ENCODE data around the gene AFF3.

AFF3 gene

DNA sequence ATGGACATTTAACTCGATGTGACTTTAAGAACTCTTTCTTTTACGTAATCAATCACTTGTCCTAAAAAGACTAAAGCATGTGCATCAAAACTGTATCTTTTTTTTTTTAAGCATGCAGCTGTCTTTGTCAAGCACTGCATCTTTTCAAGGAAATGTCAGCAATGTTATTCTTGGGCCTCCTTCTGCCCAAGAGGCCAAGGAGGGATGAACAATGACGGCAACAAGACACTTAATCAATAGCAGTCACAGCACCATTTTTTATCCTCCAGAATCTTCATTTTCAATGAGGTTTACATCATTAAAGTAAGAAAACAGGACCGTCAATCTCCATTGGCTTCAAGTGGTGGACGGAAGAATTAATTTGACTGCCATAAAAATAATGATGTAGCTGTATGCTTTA is 253.8 kb downstream of the AFF3 start:
- no peak for DNase-seq (ENCODE audit: low read depth, low spot score)

DNA sequence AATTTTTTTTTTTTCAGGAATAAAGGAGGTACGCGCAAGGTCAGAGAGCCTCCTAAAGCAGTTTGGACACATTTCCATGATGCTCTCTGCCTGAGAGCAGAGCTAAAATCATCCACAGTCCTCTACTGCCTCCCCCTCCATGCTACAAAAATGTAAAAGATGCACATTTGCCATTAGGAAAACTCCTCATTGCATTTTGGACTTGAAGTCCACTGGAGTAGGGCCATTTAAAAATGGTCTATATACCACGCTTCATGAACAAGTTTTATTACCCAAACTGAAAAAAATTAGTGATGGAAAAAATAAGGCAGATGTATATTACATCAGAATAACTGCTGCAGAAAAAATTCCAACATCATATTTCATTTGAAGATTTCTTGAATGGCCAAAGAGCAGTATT is 256.0 kb downstream of the AFF3 start:
- no peak for DNase-seq (ENCODE audit: low read depth, low spot score)

DNA sequence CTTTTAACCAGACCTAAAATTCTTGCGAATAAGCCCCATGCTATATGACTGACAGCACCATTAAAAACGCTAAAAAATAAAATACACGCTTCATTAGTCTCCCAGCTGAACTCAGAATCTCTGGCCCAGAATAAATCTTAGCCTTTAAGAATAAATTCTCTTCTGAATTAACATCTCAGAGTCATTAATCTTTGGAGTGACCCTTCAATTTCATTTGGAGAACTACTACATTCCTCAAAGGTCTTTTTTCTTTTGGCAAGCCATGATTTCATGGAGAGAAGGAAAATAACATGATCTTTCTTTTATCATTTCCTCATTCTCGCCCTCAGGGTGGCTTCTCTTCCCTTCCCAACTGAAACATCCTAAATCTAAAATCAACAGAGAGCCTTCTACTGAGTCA is 259.0 kb downstream of the AFF3 start:
- DNase-seq (ENCODE audit: low read depth, low spot score) = no peak

DNA sequence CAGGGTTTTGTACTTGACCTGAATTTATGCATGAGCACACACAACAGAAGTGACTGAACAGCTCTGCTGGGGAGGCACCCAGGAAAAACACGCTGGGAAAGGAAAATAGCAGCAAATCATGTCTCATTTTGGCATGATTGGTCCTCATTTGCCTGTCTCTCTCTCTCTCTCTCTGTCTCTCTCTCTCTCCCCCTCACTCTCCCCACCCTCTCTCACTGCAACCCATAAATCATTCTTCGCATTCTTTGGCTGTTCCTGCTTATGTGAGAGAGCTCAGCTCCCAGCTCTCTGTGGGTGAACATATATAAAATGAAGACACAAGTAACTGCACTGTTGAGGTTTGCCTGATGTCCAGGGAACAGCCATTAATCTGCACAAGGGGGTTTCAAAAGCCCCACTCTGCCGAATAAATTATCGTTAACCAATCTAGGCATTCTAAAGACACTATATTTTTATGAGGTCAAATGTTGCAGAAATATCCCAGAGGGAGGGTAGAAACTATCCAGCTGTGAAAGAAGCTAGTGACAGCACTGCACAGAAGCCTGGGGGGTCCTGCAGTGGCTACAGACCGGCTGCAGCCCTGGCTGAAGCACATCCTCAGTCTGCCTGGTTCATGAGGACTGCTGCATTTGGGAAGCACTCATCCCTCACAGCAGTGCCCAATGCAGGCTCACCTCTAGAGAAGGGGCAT is 260.3 kb downstream of the AFF3 start:
- no peak for DNase-seq (ENCODE audit: low read depth, low spot score)

DNA sequence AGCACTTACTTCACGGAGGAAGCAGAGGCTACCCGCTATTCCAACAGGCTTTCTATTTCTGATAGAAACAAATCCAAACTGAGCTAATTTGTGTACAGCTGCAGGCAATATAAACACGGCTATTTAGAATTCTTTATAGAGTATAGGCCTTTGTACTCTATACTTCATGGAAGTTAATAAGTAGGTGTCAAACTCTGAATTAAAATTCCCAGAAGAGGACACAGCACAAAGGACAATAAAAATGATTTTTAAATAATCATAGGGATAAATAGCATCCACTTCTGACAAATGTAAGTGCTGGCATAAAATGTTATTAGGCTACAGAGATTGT is 261.5 kb downstream of the AFF3 start:
- no peak for DNase-seq (ENCODE audit: low read depth, low spot score)

DNA sequence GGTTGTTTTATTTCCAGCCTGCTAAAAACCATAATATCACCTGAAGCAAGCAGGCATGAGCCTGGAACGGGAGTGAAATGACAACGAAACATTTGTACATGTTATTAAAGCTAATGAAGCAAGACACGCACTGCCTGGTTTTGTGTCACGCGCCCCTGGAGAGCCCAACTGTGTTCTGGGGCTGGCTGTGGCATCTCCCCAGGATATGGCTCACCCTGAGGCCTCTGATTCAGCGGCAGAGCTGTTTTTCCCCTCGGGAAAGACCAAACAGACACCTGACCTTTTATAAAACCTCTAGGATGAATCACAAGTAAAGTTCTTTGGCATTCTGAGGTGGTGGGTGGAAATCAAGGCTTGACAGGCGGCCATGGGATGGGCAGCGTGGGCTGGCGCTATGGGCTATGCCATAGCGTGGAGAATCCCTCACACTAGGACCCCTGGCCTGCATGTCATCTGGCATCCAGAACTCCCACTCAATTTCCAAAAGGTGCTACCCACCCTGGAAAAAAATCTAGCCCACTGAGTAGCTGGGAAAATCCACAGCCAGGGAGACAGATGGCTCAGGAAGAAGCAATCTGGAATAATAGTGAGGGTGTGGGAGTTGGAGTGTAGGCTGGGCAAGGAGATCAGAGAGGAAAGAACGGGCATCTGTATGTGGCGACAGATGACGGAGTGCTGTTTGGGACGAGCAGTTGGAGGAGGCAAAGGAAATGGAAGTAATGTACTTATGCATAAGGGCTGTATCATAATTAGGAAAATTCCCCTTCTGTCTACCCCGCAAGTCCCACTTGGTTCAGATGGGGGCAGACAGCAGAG is 262.0 kb downstream of the AFF3 start:
- DNase-seq (ENCODE audit: low read depth, low spot score) = no peak

DNA sequence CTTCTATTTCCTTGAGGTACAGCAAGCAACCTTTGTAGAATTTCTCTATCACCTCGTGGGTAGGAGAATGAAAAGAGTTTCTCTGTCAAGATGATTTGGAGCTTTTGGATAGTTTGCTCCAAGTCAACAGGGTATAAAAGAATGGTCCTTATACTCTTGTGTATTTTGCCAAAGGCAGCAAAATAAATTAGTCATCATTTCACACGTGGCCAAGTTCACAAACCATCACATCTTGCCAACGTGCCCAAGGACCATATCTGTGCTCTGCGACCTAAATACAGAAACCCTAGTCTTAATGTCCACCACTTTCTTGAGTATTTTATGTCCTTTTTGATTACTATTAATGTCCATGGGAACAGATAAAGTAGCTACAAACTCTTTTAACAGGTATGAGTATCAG is 262.9 kb downstream of the AFF3 start:
- DNase-seq (ENCODE audit: low read depth, low spot score) = no peak

DNA sequence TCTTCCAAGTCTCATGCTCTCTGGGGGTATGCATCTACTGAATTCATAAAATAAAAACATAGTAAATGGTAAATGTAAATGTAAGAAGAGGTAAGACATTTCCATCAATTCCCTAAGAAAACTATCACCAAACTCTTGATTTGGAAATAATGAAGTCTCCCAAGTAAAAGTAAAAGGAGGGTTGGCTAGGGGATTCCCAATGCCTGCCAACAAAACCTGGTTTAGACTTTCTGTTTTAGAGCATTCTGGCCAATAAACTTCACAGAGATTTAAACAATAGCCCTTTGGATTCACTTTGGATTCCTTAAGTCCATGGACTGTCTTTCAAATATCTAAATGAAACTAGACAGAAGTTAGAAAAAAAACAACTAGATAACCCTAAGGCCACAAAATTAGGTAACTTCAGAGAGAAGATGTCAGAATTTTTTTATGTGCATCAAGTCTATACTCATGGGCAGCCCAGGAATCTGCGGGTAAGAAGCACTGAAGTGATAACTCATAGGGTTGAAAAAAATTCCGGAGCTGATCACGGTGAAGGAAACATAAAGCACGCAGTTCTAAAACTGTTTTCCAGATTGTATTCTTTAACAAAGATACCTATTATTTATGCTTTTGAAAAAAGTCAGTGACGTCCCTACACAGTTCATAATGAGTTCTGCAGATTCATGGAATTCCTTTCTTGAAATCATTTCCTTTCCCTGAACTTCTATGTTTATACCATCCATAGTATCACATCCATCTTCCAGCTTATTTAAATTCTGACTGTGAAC is 263.6 kb downstream of the AFF3 start:
- no peak for DNase-seq (ENCODE audit: low read depth, low spot score)

DNA sequence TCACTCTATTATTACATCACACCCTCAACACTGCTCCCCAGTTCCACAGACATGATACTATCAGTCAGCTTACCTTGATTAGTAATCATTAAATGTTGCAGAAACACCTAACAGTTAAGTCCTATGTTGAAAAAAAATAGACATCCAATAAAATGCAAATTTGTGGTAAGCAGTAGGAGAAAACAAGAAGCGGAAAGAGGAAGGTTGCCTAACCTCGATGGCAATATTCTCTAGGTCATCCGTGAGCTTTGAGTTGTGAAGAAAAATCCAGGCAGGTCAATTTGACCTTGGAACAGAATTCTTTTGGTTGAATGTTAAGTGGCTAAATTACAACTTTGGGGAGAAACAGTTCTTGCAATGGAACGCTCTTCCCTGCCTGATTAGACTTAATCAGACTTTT is 264.4 kb downstream of the AFF3 start:
- DNase-seq (ENCODE audit: low read depth, low spot score) = no peak

DNA sequence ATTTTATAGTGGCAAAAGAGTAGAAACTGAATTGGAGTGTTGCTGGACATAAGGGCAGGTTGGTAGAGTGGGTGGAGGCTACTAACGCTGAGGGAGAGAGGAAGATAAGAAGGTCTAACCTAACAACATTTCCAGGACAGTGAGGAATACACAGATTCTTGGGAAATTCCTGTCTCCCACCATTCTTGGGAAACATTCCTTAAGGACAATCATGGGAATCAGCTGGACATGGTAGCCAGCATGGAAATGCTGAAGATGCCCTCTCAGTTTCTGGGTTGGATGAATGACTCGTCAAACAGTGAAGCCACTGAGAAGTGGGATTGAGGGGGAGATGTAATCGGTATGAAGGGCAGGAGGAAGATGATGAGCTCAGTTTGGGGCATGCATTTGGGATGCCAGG is 265.4 kb downstream of the AFF3 start:
- DNase-seq (ENCODE audit: low read depth, low spot score) = no peak

DNA sequence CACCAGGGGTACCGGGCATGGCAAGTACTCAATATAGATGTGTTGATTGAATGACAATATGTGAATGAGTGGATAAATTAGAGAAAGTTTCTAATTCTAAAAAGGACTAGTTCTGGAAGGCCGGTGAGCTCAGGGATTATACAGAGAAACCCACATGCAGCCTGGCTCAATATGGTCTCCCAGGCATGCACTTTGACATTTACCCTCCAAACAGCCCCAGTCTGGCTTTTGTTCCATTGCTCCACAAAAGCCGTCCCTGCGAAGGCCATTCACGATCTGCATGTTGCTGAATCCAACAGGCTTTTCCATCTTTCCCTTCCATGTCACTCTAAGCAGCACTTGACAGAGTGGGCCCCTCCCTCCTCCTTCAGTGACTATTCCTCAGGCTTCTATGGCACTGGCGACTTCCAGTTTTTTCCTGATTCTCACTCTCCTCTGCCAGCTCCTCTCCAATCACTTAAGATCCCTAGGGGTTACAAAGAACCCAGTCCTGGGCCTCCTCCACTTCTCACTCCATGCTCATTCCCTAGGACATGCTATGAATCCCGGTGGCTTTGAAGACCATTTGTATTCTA is 266.7 kb downstream of the AFF3 start:
- DNase-seq (ENCODE audit: low read depth, low spot score) = no peak

DNA sequence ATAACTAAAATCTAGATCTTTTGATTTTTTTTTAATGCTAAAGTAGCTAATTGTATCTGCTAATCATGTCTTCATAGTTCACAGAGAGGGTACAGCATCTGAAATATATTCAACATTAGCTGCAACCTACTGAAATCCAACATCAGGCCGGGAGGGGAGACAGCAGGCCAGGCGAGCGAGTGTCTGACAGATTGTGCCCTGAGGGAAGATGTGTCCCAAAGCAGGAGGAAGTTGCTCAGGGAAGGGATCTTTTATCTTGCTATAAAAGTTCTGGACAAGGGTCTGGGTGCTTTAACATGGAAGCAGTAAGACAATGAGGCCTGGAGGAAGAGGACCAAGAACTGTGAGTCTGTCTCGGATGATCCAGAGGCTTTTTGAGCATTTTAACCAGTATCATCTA is 274.1 kb downstream of the AFF3 start:
- DNase-seq (ENCODE audit: low read depth, low spot score) = no peak

DNA sequence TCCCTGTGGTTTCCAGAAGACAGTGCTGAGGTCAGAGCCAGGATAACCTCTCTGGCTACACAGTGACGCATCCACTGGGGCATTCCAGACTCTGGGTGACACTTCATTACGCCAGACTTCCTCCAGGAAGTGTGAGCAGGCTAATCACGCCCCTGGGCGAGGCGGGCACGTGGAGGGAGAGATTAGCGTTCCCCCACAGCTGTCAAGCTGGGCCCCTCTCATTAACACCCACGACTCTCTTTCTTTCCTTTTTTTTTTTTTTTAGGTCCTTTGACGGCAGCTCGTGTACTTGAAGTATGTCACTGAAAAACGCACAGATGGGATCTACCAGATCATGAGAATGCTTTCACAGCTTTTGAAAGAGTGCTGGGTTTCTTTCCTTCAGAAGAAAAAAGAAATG is 274.6 kb downstream of the AFF3 start:
- no peak for DNase-seq (ENCODE audit: low read depth, low spot score)

DNA sequence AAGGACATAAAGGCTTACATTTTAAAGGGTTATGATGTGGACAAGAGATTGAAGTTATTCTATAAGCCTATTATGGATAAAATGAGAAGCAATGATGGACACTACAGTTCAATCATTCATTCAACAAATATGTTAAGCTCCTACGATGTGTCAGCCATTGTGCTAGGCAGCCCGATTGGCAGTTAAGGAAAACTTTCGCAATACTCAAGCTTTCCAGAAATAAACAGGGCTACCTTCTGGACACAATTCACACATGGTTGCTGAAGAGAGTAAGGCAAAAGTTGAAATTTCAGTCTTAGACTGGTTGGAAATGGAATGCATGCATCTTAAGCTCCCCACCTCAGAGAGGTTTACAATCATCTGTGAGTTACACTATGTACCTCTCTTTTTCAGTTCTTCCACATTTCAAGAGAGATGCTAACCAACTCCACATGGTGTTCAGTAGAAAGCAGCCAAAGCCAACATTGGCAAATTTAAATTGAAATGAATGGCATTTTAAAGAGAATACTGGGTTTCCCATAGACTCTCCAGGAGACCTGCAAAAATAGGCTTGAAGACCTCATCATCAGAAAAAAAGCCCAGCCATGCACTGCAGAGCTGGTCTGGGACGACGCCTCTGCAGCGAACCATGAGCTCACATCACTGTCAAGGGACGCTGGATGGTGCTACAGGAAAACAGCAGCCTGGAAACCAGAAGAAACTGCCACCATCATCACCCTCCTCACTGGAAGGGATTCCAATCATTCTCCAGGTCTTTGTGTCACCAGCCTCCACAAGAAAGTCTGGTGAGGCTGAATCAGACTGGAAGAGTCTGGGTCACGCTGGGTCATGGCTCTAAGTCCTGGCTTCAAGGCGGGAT is 276.3 kb downstream of the AFF3 start:
- no peak for DNase-seq (ENCODE audit: low read depth, low spot score)

DNA sequence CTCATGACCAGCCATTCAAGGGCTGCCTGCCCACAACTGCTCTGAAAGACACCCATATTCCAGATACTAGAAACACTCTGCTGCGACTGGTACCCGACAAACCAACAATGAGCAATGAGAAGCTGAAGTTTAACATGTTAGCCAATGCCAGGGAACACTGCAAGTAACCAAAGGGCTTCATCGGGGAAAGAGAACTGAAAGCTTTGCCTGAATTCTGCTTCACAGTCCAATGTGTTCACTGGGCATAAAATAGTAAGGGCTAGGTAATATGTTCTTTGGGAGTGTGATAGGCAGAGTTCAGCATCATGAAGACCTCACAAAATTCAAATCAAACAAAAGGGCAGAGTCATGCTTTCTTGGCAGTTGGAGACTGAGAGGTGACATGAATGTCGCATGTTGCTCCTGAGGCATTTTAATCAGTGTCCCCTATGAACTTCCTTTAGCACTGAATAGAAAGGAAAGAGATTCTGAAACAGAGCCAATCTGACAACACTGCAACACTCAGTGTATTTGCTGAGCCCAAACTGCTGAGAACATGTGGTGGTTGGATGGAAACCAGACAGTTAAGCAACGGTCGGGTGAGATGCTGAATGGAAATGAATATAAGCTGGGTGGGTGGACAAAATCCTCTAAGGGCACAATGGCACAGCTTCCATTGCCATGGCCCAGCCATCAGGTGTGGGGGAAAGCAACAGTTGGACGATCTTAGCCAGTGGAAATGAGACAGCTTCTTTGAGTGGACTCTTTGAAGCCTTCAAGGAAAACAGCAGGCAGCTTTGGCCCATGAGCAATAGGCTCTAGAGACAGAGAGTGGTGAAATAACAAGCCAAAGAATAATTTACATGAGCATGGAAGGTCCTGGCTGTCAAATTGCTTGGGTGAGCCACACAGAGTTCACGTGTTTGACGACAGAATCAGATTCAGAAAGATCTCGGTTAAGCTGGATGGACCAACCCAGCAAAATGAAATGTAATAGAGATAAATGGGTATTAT is 277.5 kb downstream of the AFF3 start:
- DNase-seq (ENCODE audit: low read depth, low spot score) = no peak

DNA sequence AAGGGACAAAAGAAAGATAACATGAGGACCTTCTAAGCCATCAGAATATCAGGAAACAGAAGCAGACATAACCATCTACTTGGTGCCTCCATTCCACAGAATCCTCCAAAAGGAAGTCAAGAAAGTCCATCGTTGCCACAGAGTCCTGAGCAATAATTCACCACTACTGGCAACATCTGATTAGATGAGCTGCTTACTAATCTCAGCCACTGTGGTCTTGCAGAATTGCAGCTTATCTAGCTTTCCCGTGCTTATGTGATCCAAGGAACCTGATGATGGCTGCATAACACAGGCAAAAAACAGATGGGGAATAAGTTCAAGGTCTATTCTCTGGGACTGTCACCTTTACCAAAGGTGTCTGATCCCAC is 278.5 kb downstream of the AFF3 start:
- DNase-seq (ENCODE audit: low read depth, low spot score) = no peak

DNA sequence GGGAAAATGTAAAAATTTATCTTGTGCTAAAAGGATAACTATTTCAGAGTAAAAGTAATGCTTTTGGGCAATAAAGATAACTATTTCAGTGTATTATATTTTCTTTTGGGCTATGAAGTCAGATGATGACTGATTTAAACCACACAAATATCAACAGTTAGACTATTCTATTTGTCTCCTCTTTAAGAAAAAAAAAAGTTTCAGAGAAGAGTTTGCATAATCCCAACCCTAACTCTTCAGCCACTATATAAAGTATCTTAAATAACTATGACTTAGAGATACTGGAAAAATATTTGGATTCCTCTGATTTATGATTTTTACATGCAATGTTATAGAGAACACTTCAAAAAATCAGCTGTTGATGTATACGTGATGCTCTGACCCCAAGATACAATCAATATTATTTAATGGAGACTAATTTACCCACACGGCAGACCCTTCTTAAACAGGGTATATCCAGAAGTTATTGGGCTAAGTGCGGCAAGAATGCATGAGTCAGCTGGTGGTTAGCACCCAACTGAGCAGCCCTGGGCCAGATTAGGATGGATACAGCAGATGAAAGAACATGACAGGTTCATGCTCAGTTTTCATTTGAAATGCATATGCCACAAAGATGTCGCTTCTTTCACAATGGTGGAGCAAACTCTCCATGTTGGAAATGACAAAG is 279.0 kb downstream of the AFF3 start:
- DNase-seq (ENCODE audit: low read depth, low spot score) = no peak

DNA sequence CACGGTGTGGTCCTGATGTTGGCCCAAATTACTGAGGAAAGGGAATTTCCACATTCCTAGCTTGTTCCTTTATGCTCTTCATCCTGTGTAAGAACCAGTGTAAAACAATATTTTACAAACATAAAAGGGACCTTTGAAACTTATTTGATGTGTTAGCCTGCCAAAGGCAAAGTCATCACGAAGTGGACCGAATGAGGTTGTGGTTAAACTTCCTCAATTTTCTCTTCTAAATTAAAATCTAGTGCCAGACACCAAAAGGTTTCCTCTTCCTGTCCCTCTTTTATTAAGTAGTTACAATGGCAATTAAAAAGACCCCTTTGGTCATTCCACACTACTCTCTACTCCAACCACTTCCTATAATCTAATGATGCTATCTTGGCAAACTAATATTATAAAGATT is 279.8 kb downstream of the AFF3 start:
- no peak for DNase-seq (ENCODE audit: low read depth, low spot score)

DNA sequence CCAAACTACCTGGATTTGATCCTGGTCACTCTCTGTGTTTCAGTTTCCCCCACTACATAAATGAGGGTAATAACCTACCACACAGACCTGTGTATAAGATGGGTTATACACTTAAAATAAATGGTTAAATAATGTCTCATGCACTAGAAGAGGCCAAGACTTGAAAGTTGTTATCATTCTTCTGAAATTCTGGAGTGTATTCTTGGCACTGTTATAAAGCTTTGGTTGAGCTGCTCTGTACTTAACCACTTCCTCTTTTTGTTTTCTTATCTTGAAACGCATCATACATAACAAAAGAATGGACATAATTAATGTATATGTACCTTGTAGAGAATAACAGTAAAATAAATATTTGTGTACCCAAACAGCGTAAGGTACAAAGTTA is 281.0 kb downstream of the AFF3 start:
- no peak for DNase-seq (ENCODE audit: low read depth, low spot score)

Data from brain pericyte (primary cell).